IPS-18c (cell line): ENCODE measurements around the gene ATP2B1.

Source experiments
- H3K4me3 ChIP-seq: 2 replicates; pipeline ENCODE4 v1.7.0; 2013; ENCODE audit warnings: low read depth, mild to moderate bottlenecking, low read length, moderate library complexity; ENCODE audit not compliant: insufficient read depth
- H3K9me3 ChIP-seq: one replicate; pipeline ENCODE4 v1.6.1; 2013; ENCODE audit warnings: mild to moderate bottlenecking, low read length, moderate library complexity; ENCODE audit not compliant: control insufficient read depth, insufficient read depth

Gene ATP2B1

GRCh38 chr12:89578499-89578898 lies 130.1 kb downstream of the ATP2B1 start:
- Histone ChIP-seq H3K4me3 (no peak overlapping the region), H3K9me3 (no peaks in the 10 kb centered on the region)

DNA sequence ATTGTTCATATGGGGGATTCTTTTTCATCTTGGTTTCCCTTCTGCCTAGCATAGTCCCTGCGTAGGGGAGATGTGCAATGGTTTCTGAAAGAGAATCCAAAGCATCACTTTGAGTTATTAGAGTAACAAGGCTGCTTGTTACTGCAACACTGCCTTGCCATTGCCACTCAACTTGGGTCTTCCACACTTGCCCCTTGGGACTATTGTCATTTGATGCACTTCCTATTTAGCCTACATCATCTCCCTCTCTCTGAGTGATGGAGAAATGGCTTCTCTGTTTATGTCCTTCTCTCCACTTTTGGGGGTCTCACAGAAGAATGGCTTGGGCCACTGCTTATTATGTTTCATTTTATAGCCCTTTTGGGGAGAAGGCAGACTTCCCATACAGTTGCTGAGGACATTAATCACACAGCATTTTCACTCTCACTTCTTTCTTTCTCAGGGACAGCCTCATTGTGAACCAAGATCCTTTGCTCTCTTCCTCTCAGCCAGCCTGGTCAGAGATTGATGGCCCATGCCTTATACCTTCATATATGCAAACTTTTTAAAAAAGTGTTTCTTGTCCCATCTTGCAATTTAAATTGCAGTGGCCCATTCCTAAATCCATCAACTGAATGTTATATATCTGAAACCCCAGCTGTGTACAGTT lies 131.9 kb downstream of the ATP2B1 start:
- Histone ChIP-seq H3K4me3 (no peak overlapping the region), H3K9me3 (no peaks in the 10 kb centered on the region)

GRCh38 chr12:89575374-89575773 lies 133.3 kb downstream of the ATP2B1 start:
- no peak overlapping the region for H3K4me3 ChIP-seq
- H3K9me3 ChIP-seq: no peaks in the 10 kb centered on the region

- H3K4me3 ChIP-seq: no peak overlapping the region
- H3K9me3 ChIP-seq: no peaks in the 10 kb centered on the region
These were observed 133.9 kb downstream of the ATP2B1 start for GRCh38 chr12:89574736-89575208.

DNA sequence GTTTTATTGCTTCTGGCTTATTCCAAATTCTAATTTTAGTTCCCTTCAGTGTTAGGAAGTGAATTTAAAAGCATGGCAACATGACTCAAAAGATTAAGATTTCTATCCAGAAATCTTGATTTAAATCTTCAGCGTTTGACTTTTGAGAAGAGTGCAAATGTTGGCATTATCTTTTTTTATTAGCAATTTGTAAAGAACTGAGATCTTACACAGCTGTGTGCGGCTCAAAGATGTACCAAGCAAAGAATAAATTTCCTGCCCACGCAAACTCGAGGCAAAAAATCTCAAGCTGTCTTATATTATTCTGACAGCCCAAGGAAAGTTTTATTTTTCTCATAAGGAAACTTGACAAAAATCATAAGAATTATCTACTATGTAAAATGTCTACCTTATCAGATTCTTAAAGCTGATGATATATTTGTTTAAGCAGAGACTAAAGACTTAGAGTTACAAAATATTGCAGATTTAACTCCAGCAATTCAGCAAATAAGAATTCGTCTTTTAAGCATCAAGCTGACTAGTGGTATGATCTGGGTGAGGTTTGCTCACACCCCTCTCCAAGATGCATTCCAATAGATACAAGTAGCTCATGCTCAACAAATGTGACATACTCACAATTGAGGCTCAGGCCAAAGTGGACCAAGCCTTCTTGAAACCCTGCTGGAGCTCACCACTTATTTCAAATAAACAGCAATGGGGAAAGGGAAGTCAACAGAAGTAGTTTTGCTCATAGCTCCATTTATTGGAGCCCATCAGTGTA lies 135.4 kb downstream of the ATP2B1 start:
- Histone ChIP-seq H3K9me3 (no peaks in the 10 kb centered on the region), H3K4me3 (no peak overlapping the region)

GRCh38 chr12:89571491-89572195 lies 137.0 kb downstream of the ATP2B1 start:
- H3K9me3 ChIP-seq: no peaks in the 10 kb centered on the region
- no peak overlapping the region for H3K4me3 ChIP-seq

DNA sequence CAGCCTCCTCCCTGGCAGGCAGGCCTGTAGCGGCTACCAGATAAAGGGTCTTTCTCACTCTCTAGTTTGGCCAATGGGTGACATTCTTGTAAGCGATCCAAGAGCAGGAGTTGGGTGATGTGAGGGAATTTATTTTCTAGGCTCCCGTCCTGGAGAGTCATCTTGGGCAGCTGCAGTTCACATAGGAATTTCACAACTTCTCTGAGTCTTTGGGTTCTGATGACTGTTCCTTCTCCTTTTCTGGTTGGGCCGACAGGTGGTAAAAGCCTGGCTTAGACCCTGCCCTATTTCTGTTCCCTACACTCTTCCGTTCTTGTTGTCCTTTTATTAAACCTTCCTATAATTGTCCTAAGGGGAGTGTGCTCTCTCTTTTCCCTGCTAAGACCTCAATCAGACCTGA lies 140.2 kb downstream of the ATP2B1 start:
- H3K9me3 ChIP-seq: no peaks in the 10 kb centered on the region
- H3K4me3 ChIP-seq: no peak overlapping the region

DNA sequence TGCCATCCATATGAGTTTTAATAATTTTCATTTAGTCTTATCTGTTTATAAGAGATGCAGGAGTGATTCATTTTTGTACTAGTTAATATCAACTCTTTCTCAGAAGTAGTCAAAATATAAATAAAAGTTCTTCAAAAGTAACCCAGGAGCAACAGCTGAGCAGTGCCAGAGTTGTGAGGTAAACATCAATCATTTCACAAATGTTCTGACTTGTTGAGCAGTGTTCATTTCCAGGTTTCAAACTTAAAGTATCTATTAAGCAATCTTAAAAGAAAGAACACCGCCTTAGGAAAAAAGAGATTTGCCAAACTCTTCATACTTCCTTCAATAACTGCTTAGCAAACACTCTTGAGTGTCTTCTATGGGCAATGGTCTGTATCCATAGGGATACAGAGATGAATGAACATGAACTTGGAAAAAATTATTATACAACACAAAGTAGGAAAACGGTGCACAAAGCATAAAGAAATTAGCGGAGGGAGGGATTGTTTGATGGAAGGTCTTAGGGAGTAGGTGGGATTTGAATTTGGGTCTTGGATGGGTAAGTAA lies 140.9 kb downstream of the ATP2B1 start:
- no peak overlapping the region for H3K4me3 ChIP-seq

GRCh38 chr12:89566615-89567014 lies 142.0 kb downstream of the ATP2B1 start:
- H3K4me3 ChIP-seq: no peak overlapping the region
- no peaks in the 10 kb centered on the region for H3K9me3 ChIP-seq

More for the DNA sequence above, 140.9 kb downstream of the ATP2B1 start:
- no peaks in the 10 kb centered on the region for H3K9me3 ChIP-seq

- H3K9me3 ChIP-seq: no peaks in the 10 kb centered on the region
- H3K4me3 ChIP-seq: no peak overlapping the region
These were observed 143.6 kb downstream of the ATP2B1 start for GRCh38 chr12:89565002-89565401.

- Histone ChIP-seq H3K9me3 (no peaks in the 10 kb centered on the region), H3K4me3 (no peak overlapping the region)
These were observed 148.9 kb downstream of the ATP2B1 start for GRCh38 chr12:89559753-89560152.

DNA sequence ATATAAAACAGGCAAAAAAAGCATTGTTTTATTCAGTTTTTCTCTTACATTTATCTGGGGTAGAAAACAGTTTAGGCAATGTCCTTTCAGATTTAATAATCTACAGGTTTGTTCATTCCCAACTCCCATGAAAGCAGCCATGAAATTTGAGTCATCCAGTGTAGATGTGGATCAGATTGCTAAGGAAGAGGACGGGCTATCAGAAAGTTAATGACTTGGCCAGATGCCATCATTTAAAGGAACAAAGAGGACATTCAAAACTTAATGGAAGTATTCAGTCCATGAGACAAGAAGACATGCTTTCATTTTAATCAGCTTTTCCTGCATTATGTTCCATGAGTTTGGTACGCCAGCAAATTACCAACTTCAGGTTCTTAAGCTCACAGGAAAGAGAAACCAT lies 151.7 kb downstream of the ATP2B1 start:
- Histone ChIP-seq H3K4me3 (no peak overlapping the region), H3K9me3 (no peaks in the 10 kb centered on the region)

GRCh38 chr12:89552376-89552775 lies 156.3 kb downstream of the ATP2B1 start:
- H3K9me3 ChIP-seq: no peaks in the 10 kb centered on the region
- no peak overlapping the region for H3K4me3 ChIP-seq

- H3K4me3 ChIP-seq: no peak overlapping the region
These were observed 156.9 kb downstream of the ATP2B1 start for GRCh38 chr12:89551747-89552146.

GRCh38 chr12:89547101-89547500 lies 161.5 kb downstream of the ATP2B1 start:
- H3K9me3 ChIP-seq: no peaks in the 10 kb centered on the region
- no peak overlapping the region for H3K4me3 ChIP-seq

More at GRCh38 chr12:89551747-89552146, 156.9 kb downstream of the ATP2B1 start:
- H3K9me3 ChIP-seq: no peaks in the 10 kb centered on the region

GRCh38 chr12:89546151-89546550 lies 162.5 kb downstream of the ATP2B1 start:
- Histone ChIP-seq H3K9me3 (no peaks in the 10 kb centered on the region), H3K4me3 (no peak overlapping the region)

DNA sequence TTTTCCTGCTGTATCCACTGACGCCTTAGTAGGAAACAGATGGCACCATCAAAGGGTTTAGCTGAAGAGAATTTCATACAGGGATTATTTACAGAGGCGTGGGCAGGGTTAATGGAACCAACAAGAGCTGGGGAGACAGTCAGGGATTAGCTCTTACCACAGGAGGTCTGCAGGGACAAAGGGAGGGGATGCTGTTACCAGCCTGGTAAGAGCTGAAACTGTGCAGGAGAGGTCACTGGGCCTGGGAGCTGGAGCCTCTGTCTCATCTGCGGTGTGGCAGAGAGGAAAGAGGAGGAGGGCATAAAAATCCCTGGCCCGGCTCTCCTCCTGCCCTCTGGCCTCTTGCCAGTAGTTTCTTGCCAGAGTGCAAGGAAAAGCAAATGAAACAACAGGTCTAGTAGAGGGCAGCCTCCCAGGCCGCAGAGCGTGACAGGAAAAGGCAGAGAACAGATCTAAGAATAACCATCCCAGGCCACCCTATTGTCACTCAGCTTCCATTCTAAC lies 163.9 kb downstream of the ATP2B1 start:
- Histone ChIP-seq H3K4me3 (no peak overlapping the region), H3K9me3 (no peaks in the 10 kb centered on the region)
